Measurements from ENCODE around the gene GABBR2.

Gene GABBR2

DNA sequence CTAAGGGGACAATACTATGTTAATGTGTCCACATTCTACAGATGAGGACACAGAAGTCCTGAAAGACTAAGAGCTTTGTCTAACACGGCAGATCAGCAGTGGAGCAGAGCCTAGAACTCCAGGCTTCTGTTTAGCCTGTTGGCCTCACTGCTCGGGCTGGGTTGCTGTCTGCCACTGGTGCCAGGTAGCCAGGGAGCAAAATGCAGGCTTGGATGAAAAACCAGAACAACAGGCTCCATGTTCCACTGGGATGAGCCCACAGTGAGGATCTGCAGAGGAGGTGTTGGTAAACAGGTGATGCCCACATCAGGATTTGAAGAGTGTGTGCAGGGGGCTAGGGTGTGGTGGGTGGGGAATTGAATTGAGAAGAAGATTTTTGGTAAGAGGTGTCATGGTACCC lies 339.3 kb downstream of the GABBR2 start:
- no peak for DNase-seq (ENCODE audit: low read depth)
- no peak for TF ChIP-seq CTCF (conservative IDR thresholded peaks at IDR 0.05; ENCODE audit: control insufficient read depth, insufficient read depth, low read depth, low read length)
- H3K4me3 ChIP-seq (ENCODE audit: control insufficient read depth, low read depth, low read length) = no peak overlapping the region

DNA sequence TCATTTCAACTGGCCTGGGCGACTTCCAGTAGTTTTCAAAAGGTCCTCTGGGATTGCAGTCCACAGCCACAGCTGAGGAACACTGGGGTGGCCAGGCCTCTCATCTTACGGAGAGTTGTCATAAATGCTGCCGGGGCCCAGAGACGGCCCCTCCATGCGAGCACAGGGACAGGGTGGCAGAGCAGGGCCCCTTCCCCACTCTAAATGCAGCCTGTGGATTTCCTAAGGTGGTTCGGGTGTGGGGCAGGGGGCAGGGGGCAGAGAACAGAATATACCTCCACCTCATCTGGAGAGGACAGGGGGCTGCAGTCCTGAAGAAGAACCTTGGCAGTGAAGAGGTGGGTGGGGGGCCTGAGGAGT lies 339.7 kb downstream of the GABBR2 start:
- no peak for DNase-seq (ENCODE audit: low read depth)
- no peak overlapping the region for H3K4me3 ChIP-seq (ENCODE audit: control insufficient read depth, low read depth, low read length)
- TF ChIP-seq CTCF (conservative IDR thresholded peaks at IDR 0.05; ENCODE audit: control insufficient read depth, insufficient read depth, low read depth, low read length) = no peak

GRCh38 chr9:98368366-98369065 lies 340.2 kb downstream of the GABBR2 start:
- no peak for TF ChIP-seq CTCF (conservative IDR thresholded peaks at IDR 0.05; ENCODE audit: control insufficient read depth, insufficient read depth, low read depth, low read length)
- DNase-seq (ENCODE audit: low read depth) = no peak
- H3K4me3 ChIP-seq (ENCODE audit: control insufficient read depth, low read depth, low read length) = no peak overlapping the region

DNA sequence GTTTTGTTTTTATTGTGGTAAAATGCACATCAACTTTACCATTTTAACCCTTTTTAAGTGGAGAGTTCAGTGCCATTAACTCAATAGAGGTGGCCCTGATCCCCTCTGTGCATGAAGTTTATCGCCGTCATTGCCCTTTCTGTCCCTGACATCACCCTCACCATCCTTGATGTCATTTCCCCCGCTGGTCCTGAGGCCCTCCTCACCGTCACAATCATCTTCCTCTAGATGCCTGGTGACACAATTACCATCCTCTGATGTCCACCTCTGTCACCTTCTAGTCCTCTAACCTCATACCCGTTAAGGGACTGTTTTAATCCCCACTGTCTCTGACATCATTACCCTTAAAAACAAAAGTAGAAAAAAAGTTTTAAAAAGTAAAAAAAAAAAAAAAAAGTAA lies 340.8 kb downstream of the GABBR2 start:
- H3K4me3 ChIP-seq (ENCODE audit: control insufficient read depth, low read depth, low read length) = no peak overlapping the region
- no peak for TF ChIP-seq CTCF (conservative IDR thresholded peaks at IDR 0.05; ENCODE audit: control insufficient read depth, insufficient read depth, low read depth, low read length)
- no peak for DNase-seq (ENCODE audit: low read depth)

DNA sequence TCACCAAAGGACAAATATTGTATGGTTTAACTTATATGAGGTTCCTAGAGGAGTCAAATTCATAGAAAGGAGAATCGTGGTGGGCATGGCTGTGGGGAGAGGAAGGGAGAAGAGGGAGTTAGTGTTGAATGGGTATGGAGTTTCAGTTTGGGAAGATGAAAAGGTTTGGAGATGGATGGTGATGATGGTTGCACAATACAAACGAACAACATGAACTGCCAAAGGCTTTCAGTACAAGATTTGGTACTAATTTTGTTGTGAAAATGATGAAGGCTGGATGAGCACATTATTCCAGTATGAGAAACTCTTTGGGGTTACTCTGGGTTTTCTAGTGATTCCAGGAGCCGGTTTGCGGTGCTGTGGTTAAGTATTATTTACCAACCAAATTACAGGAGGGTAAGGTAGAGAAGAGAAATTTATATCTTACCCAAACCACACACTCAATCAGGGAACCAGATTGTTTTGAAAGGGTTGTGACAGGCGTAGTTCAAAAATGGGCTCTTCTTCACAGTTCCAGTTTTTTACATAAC lies 341.3 kb downstream of the GABBR2 start:
- TF ChIP-seq CTCF (conservative IDR thresholded peaks at IDR 0.05; ENCODE audit: control insufficient read depth, insufficient read depth, low read depth, low read length) = no peak
- no peak overlapping the region for H3K4me3 ChIP-seq (ENCODE audit: control insufficient read depth, low read depth, low read length)
- peak; percentile 43 for DNase-seq (ENCODE audit: low read depth)

GRCh38 chr9:98365781-98366180 lies 343.0 kb downstream of the GABBR2 start:
- TF ChIP-seq CTCF (conservative IDR thresholded peaks at IDR 0.05; ENCODE audit: control insufficient read depth, insufficient read depth, low read depth, low read length) = no peak
- no peak for DNase-seq (ENCODE audit: low read depth)
- no peak overlapping the region for H3K4me3 ChIP-seq (ENCODE audit: control insufficient read depth, low read depth, low read length)

Data from fibroblast of mammary gland (primary cell).